GM21786 (cell line): ENCODE measurements around the gene SPTLC2.

Source experiments
- ATAC-seq: cut with Tn5 transposase; IDR thresholded peaks from one replicate; pipeline ENCODE4 v1.9.1; 2021; ENCODE audit not compliant: unreplicated experiment

Gene SPTLC2

DNA sequence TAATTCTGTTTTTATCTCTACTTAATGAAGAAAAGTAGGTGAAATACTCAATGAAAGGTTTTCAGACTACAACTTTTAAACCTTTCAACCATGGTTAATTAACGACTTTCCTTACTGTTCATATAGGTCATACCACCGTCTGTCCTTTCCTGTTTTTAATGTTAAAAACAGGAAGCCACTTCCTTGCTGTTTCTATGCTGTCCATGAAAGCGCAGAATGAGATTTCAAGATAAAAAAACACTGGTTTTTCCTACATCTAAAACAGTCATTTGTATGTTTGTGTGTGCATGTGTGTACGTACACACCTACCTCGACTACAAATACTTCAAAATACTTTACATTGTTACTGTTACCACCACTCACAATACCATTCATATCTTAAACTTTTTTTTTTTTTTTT, 27.3 kb downstream of the SPTLC2 start:
- ATAC-seq: no peak

- ATAC-seq: peak; percentile 43
Measured at GRCh38 chr14:77588411-77589025, 27.9 kb downstream of the SPTLC2 start.

- no peak for ATAC-seq
Measured at GRCh38 chr14:77585385-77585784, 31.1 kb downstream of the SPTLC2 start.

- no peak for ATAC-seq
Measured at GRCh38 chr14:77584809-77585208, 31.6 kb downstream of the SPTLC2 start.

- no peak for ATAC-seq
Measured at GRCh38 chr14:77583657-77584056, 32.8 kb downstream of the SPTLC2 start.

DNA sequence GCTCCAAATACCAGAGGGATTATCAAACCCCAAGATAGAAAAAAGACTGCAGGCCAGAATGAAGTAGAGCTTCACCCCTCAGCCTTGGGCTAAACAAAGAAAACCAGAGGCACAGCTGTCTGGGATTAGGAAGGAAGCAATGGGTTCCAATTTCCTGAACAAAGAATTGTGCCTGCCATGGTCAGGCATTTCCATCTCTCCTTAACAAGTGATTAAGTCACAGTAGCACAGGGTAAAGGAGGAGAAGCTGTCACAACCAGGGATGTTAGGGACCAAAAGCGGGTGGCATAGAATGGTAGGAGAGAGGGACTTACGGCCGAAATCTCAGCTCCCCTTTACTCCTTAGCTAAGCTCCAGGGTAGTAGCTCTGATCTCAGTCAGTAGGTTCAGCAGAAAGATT, 33.9 kb downstream of the SPTLC2 start:
- no peak for ATAC-seq

- peak; percentile 95 for ATAC-seq
Measured at GRCh38 chr14:77580964-77581505, 35.4 kb downstream of the SPTLC2 start.

GRCh38 chr14:77580477-77580876, 36.0 kb downstream of the SPTLC2 start:
- ATAC-seq: peak; percentile 1

DNA sequence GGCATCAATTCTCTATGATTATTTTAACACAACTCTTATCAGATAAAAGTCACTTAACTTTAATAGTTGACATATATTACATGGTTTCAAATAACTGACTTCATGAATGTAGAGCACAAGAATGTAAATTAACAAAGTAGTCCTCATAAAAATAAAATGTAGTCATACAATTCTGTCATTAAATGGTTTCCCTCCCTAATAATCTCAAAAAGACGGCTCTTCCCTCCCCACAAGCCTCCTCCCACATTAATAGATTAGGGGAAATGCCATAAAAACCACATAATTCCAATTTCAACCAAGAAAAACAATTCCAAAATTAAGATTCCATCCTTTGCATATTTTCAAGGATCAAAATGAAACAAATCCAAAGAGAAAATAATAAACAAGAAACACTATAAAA, 36.7 kb downstream of the SPTLC2 start:
- no peak for ATAC-seq

DNA sequence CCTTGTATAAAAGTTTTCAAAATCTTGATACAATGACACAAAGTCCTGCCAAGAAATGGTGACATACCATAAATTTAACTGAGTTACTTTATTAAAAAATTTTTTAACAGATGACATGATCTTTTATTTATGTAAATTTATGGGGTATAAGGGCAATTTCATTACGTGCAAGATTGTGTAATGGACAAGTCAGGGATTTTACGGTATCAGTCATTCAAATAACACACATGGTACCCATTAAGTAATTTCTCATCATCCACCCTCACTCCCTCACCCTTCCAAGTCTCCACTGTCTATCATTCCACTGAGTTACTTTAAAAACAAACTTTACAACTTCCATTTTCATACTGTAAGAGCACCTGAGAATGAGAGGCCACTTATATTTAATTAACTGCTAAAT, 37.4 kb downstream of the SPTLC2 start:
- no peak for ATAC-seq

GRCh38 chr14:77574446-77575115, 41.9 kb downstream of the SPTLC2 start:
- ATAC-seq: no peak

DNA sequence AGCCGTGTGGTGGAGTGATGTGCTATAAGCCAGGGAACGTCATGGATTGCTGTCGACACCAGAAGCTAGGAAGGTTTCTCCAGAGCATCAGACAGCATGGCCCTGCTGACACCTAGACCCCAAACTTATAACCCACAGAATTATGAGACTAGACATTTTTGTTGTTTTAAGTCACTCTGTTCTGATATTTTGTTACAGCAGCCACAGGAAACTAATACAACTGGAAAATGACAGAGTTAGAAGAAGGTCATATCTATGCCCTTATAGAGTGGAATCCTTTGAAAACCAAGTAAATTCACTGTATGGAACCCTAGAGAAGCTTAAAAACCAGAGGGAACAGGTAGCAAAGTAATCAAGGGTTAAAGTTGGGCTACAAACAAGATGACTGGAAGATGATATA, 42.5 kb downstream of the SPTLC2 start:
- no peak for ATAC-seq

DNA sequence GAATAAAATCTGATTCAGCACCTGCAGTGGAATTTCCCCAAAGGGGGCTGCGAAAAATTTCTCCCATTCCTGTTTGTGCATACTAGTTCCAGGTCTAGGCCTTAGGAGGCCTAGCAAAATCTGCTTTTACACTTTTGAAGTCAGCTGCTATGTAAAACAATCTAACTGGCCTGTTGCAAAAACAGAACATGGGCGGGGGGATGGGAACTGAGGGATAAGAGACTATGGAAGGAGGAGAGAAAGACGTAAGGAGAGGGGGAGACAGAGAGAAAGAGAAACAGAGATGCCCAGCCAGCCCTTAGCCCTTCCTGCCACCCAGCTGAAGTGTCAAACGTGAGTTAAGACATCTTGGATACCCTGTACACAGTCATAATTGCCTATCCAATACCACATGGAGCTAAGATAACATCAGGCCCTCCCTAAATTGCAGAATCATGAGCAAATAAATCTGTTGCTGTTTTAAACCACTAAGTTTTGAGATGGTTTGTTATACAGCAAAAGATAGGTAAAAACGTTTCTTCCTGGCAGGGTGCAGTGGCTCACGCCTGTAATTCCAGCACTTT, 45.6 kb downstream of the SPTLC2 start:
- no peak for ATAC-seq

GRCh38 chr14:77565994-77566305, 50.5 kb downstream of the SPTLC2 start:
- no peak for ATAC-seq

DNA sequence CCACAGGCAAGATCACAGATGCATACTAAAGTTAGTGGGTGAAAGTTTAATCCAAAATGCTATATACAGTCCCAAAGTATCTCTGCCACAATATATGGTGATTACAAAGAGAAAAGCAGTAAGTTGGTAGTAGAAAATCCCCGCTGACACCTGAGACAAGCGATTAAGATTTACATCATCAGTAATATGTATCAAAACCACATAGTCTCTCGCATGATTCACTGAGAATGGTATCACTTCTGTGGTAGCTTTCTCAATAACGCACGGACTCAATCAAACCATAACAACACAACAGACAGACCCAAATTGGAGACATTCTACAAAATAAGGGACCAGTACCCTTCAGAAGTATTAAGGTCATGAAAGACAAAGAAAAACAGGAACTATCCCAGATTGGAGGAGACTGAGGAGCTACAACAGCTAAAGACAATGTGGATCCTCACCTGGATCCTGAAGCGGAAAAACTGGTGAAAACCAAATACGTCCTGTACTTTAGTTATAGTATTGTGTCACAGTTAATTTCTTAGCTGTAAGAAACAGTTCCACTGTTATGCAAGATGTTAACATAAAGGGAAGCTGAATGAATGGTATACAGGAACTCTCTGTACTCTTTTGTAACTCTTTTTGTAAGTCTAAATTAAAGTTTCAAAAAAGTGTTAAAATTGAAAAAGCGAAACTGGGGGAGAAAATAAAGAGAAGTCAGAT, 51.0 kb downstream of the SPTLC2 start:
- ATAC-seq: no peak

DNA sequence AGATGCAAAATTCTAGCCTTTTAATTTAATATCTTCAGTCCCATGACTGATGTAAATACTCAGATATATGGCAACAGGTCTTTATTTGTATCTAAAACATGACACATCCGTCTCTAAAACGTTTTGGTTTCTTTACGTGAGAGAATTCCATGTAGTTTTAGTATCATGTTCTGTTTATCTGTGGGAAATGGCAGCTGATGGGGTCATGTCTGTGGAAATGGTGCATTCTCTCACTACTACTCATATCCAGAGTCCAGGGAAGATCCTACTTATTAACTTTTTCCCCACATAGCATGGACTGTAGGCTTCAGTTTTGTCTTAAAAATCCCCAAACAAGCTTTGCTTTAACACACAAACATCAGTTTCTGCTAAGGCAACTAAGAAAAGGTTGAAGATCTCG, 53.8 kb downstream of the SPTLC2 start:
- ATAC-seq: no peak

GRCh38 chr14:77561881-77562280, 54.6 kb downstream of the SPTLC2 start:
- ATAC-seq: no peak

GRCh38 chr14:77559381-77559780, 57.1 kb downstream of the SPTLC2 start:
- no peak for ATAC-seq

DNA sequence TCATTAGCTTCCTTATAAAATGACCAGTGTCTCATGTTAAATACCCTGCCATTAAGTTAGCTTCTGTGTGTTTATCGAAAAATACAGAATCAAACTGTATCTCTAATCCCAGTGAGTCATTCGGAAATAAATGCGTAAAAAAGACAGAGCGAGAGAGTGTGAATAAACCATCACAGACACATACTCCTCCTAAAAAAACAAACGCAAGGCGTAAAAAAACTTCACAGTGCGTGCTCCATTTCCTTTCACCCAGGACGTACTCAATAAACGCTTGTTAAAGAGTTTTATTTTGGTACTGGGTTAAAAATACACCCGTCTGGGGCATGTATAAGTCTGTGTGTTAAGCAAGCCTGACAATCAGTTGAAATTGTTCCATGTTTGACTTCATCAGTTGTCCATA, 59.0 kb downstream of the SPTLC2 start:
- no peak for ATAC-seq

GRCh38 chr14:77556946-77557345, 59.5 kb downstream of the SPTLC2 start:
- no peak for ATAC-seq

GRCh38 chr14:77554816-77555599, 61.4 kb downstream of the SPTLC2 start:
- peak; percentile 13 for ATAC-seq
